GM12873 (cell line): Measurements from ENCODE around the gene MDFIC.

ENCODE experiments used
- CTCF ChIP-seq: IDR thresholded peaks from 2 replicates; pipeline ENCODE4 v1.5.1; 2012; ENCODE audit warnings: low read depth, mild to moderate bottlenecking, moderate library complexity, low read length, control low read depth; ENCODE audit not compliant: insufficient read depth; ENCODE audit errors: missing control alignments

MDFIC gene

DNA sequence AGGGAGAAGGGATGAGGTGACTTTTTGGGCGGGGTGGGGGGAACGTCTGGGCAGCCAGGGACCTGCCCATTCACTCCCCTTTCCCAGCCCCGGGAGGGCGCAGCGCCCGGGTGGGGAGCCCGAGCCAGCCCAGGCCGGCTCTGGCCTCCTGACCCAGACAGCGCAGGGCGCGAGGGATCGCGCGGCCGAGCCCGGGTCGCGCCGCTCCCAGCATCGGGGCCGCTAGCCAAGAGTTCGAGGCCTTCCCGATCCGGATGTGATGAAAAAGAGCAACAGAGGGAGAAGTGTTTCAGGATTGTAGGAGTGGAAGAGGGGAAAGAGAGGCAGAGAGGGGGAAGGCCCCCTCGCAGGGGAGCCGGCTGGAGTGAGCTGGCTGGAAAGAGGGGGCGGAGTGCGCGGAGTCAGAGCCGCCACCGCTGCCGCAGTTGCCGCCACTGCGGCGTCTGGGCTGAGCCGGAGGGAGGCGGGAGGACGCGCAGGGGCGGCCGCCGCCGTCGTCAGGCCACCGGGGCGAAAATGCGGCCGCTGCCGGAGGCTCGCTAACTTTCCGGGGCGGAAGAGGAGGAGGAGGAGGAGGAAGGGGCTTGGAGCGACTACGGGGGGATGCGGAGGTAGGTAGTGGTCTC is at the start of gene MDFIC:
TSS of gene MDFIC (plus strand) at position 69 of the 626 bp plus-strand sequence. CDS start 940 bp downstream, outside the sequence.
- TF ChIP-seq CTCF = no peak

GRCh38 chr7:114874170-114874569 is 47.7 kb upstream of the MDFIC start:
- TF ChIP-seq CTCF = no peak

- no peak for TF ChIP-seq CTCF
Observed at GRCh38 chr7:114875186-114875585, 46.7 kb upstream of the MDFIC start.

GRCh38 chr7:114879554-114879953 is 42.3 kb upstream of the MDFIC start:
- TF ChIP-seq CTCF = no peak

DNA sequence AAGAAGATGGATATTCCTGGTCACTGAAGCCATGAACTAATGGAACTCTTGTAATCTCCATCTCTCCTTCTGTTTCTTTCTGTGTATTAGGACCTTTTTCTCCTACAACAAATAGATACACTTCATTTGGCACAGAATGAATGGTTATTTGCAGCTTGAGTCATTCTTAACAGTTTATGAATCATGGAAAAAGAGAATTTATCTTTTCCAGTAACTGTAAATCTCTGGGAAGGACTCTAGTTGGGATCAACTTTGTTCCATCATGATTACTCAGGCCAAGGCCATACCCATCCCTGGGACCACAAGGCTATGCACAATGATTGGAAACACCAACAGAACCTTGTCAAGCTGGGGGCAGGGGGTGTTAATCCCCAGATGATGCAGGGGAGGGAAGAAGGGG is 36.1 kb upstream of the MDFIC start:
- TF ChIP-seq CTCF = no peak

- no peak for TF ChIP-seq CTCF
Observed at GRCh38 chr7:114886241-114886640, 35.7 kb upstream of the MDFIC start.

DNA sequence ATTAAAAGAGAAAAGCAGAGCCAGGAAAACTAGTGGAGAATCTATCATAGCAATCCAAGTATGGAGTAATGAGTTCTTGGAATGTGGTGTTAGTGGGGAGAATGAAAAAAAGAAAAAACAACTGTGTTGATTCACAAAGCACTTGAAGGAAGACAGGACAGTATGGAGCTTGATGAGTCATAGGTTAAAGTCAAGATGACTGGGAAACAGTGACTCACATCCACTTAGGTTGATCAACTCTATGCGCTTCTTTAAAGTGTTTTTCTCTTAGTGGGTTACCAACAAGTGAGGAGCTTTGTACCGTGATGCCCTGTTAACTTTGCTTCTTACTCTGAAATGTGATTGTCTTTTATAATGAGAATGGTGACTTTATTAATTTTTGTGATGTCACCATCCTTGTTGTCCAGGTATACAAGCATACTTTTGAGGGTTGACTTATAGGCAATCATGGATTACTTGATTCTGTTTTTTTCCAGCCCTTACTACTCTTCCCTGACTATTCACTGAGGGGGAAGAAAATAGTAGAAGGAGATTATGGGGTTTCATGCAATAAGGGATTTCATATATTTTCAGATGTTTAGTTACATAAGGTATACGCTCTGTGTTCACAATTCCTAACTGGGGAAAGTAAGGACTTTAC is 32.1 kb upstream of the MDFIC start:
- TF ChIP-seq CTCF = no peak
